HG03159 (cell line): ENCODE data around the gene GPR180.
A peak's percentile ranks its signal among the peaks of the same experiment; 100 is the strongest.
"Not testable (repeated sequence)": the region's sequence is repeated elsewhere in the genome, so short reads cannot be mapped to it uniquely, and the experiment has no call there.

Source experiments
- ATAC-seq: cut with Tn5 transposase; IDR thresholded peaks from one replicate; pipeline ENCODE4 v1.9.1; 2021; ENCODE audit warnings: mild to moderate bottlenecking, moderate library complexity; ENCODE audit not compliant: unreplicated experiment

GPR180 gene

GRCh38 chr13:94595950-94596574 lies 5.6 kb upstream of the GPR180 start, which contains the start of gene TGDS:
Gene TGDS, minus strand, starts transcription at chr13:94596152. Its CDS starts 16 bp downstream, at chr13:94596136.
- peak; percentile 98 for ATAC-seq

GRCh38 chr13:94596575-94596971 lies 5.1 kb upstream of the GPR180 start:
- no peak for ATAC-seq

- ATAC-seq: no peak
Measured at GRCh38 chr13:94598281-94598680, 3.4 kb upstream of the GPR180 start.

- ATAC-seq: no peak
Measured at GRCh38 chr13:94599877-94600276, 1.8 kb upstream of the GPR180 start.

GRCh38 chr13:94602467-94602866 lies 810 bp downstream of the GPR180 start:
- no peak for ATAC-seq

GRCh38 chr13:94607056-94607455 lies 5.4 kb downstream of the GPR180 start:
- ATAC-seq: no peak

- no peak for ATAC-seq
Measured at GRCh38 chr13:94607939-94608338, 6.3 kb downstream of the GPR180 start.

- no peak for ATAC-seq
Measured at GRCh38 chr13:94608586-94608985, 6.9 kb downstream of the GPR180 start.

GRCh38 chr13:94609196-94609595 lies 7.5 kb downstream of the GPR180 start:
- no peak for ATAC-seq

- no peak for ATAC-seq
Measured at GRCh38 chr13:94610475-94610874, 8.8 kb downstream of the GPR180 start.

GRCh38 chr13:94612050-94612449 lies 10.4 kb downstream of the GPR180 start:
- no peak for ATAC-seq

- no peak for ATAC-seq
Measured at GRCh38 chr13:94613051-94613450, 11.4 kb downstream of the GPR180 start.

GRCh38 chr13:94617389-94618000 lies 15.8 kb downstream of the GPR180 start:
- peak; percentile 56 for ATAC-seq

GRCh38 chr13:94620286-94620896 lies 18.7 kb downstream of the GPR180 start:
- ATAC-seq: peak; percentile 85

- ATAC-seq: no peak
Measured at GRCh38 chr13:94622344-94622743, 20.7 kb downstream of the GPR180 start.

- ATAC-seq: no peak
Measured at GRCh38 chr13:94623316-94623715, 21.7 kb downstream of the GPR180 start.

- ATAC-seq: no peak
Measured at GRCh38 chr13:94630858-94631257, 29.2 kb downstream of the GPR180 start.

- no peak for ATAC-seq
Measured at GRCh38 chr13:94632226-94632980, 30.7 kb downstream of the GPR180 start.

GRCh38 chr13:94636096-94636495 lies 34.4 kb downstream of the GPR180 start:
- ATAC-seq: not testable (repeated sequence)

GRCh38 chr13:94636942-94637578 lies 35.4 kb downstream of the GPR180 start:
- ATAC-seq: no peak

GRCh38 chr13:94637677-94638076 lies 36.0 kb downstream of the GPR180 start:
- not testable (repeated sequence) for ATAC-seq
